Activated CD4-positive, alpha-beta T cell treated with anti-CD3 and anti-CD28 coated beads, Interleukin-2, amount 50 U/mL, for 16 hours (primary cell): Measurements from ENCODE around the gene GRIA4.

ENCODE experiments used
- DNase-seq: peaks from one replicate; pipeline ENCODE4 v3.0.0-alpha.2; 2020

GRIA4 gene

DNA sequence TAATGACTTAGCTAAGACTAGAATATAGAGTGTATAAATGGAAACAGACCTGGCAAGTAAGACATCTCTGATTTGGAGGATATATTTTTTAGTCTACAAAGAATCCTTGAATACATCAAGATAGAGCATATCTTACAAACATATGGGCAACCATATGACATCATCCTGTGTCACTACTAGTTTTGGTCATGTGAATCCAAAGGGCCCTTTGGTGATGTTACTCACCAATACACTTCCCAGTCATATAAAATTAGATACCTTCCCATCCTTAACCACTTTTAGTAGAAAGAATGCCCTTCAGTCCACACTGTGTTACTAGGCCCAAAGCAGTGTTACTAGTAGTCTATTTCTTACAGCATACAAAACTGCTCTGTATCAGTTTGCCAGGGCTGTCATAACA is 31.6 kb downstream of the GRIA4 start:
- DNase-seq, result no peak

DNA sequence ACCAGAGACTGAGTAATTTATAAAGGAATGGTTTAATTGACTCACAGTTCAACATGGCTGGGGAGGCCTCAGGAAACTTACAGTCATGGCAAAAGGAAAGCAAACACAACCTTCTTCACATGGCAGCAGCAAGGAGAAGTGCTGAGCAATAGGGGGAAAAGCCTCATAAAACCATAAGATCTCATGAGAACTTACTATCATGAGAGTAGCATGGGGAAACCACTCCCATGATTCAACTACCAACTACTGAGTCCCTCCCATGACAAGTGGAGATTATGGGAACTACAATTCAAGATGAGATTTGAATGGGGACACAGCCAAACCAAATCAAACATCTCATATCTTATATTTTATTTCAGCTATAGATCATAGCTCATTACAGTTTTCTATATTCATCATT is 33.0 kb downstream of the GRIA4 start:
- no peak for DNase-seq

DNA sequence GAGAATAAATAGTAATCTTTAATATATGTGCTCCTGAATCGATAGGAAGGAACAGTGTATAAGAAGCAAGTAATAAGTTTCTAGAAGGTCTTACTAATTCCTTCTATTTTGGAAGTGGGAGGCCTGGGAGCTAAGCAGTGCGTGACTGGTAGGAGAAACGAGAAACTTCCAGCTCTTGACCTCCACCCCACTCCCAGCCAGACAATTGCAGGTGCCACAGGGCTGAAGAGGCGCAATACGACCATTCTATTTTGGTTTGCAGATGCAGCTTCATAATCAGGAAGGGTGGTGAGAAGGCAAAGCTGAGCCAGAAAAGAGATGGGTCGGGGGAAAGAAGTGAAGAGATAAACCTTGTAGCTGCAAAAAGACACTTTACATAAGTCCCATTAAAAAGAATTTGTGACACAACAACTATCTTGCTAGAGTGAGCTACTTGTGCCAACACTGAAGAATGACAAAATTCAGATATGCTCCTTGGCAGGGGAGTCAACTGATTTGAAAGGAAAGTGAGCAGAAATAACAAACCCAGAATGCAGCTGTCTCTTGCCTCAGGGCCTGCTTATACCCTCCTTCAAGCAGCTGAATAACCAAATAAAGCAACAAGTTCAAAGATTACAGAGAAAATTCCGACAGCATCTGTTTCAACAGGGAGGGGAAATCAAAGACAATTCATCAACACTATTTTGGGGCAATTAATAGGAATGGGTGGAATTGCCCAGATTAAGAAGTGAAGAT is 35.1 kb downstream of the GRIA4 start:
- no peak for DNase-seq

DNA sequence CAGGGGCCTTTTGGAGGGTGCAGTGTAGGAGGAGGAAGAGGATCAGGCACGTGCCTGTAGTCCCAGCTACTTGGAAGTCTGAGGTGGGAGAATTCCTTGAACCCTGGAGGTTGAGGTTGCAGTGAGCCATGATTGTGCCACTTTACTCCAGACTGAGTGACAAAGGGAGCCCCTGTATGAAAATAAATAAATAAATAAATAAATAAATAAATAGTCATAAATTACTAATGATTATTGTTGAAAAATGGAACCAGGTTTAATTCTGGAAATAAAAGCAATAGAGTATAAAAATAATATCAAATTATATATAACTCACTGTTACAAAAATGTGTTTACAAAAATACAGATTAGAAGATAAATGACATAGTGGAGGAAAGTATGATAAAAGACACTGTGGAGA is 37.9 kb downstream of the GRIA4 start:
- DNase-seq, result no peak

DNA sequence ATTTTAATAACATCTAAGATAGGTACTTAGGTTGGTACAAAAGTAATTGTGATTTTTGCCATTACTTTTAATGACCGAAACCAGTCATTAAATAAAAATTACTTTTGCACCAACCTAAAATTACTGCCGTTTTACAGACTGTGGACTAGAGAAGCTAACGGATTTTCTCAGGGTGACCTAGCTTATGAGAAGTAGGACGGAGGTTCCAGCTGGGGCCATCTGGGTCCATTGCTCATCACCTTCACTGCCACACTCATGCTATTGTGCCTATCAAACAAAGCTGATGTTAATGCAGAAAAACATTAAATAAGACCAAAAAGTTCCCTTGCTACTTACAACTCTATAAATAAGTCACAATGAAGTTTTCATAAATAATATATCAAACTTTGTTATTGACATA is 38.9 kb downstream of the GRIA4 start:
- no peak for DNase-seq

DNA sequence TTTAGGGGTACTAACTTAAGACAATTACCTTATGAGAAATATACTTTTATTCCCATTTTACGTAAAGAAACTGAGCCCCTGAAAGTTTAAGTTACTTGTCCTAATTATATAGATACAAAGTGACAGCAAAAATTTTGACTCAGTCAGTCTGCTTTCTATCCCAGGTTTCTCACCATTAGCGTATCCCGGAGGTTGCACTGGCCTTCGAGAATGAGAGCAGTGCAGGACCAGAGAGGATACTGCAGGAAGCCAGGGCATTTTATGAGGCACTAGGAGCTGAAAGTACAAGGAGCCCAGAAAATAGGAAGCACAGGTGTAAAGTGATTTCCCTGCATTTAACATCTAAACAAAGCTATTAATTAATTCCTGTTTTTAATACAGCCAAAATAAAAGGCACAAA is 55.4 kb downstream of the GRIA4 start:
- no peak for DNase-seq

DNA sequence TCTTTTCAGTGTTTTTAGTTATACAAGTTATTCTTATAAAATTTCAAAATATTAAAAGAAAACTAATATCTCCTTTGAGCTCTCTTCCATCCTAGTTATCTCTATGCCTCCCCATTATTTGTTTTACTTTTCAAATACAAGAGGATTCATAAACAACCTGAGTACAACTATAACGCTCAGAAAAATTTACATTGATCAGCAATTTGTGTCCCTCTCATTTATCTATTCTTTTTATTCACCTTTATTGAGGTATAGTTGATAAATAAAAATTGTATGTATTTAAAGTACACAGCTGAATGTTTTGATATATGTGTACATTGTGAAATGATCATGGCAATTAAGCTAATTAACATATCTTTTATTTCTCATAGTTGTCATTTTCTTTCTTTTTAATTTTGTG is 57.6 kb downstream of the GRIA4 start:
- DNase-seq, result no peak

DNA sequence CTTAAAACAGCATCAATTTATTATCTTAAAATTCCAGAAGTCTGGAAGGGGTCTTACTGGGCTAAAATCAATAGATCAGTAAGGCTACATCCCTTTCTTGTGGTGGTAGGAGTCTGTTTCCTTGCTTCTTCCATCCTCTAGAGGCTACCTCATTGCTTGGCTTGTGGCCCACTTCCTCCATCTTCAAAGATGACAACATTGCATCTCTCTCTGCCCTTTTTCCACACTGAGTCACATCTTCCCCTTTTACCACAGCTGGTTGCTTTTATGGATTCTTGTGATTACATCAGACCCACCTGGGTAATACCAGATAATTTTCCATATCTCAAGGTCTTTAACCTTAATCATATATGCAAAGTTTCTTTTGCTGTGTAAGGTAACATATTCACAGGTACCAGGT is 60.9 kb downstream of the GRIA4 start:
- no peak for DNase-seq

DNA sequence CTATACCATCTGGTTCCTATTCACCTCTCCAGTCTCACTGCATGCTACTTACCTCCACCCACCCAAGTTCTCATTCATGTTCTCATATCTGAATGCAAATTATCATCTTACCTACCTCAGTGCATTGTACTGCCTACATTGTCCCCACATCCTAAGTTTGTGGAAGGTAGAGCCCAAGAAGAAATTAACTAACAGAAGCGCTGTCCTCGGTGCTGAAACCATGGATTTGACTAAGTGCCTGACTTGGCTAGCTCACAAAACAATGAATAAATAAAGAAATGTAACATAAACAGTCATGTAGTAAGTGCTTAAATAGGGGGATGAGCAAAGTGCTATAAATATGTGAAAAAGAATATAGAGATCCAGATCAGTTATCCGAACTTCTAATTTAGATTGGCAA is 63.2 kb downstream of the GRIA4 start:
- DNase-seq, result no peak

DNA sequence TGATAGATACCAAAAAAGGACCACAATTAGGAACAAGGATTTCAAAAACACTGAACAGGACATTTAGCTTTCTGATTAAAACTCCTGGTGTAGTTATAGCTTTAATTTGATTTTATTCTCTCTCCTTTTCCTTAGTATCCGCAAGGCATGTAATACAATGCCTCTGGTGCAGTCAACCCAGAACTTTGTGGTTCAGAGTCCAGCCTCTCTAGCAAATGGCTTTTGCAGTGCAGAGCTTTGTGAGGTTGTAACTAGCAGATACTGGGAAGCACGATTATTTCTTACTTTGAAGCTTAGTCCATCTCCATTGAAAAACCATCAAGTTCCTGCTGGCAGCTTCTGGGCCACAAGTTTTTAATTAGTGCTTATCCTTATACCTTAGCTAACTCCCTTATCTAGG is 79.8 kb downstream of the GRIA4 start:
- no peak for DNase-seq

DNA sequence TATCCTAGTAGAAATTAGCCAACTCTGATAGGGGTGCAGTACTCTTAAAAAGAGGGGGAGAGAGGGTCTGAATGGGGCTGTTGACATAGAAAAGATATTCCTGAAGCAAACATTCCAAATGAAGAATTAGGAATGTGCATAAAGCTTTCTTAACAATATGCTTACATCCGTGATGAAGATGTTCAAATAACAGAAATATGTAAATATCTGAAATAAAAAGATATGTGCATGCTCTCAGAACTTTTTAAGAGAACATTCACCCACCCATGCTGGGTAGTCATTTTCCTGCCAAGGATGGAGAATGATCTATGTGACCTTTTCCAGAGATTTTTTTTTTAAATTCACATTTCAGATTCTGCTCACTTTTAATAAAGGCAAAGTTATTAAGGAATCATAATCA is 80.6 kb downstream of the GRIA4 start:
- DNase-seq, result no peak

DNA sequence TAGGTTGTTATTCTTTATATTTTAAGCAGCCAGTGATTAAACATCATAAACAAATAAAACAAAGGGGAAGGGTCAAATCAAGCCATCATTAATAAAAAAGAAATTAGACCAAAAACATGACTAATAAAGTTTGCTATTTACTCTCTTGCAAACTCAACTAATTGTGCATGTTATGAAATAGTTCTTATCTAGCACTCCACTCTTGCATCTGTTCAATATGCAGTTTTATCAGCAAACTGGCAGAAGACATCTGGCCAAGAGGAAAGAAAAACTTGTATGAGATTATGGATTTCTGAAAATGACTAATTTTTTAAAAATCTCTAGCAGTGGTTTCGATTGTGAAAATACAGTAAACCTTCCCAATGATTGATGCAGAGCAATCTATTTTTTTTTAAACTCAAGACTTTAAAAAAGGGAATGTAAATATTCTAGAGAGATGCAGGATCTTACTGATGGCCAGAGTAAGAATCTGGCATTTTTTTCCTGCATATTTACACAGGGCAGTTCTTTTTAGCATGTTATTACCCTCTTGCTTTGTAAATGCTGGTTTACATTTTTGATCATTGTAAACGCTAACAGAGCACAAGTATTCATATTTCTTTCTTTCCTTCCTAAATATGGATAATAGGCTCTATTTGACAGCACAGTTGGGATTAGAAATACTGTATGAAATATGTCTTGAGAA is 83.3 kb downstream of the GRIA4 start:
- DNase-seq, result no peak

DNA sequence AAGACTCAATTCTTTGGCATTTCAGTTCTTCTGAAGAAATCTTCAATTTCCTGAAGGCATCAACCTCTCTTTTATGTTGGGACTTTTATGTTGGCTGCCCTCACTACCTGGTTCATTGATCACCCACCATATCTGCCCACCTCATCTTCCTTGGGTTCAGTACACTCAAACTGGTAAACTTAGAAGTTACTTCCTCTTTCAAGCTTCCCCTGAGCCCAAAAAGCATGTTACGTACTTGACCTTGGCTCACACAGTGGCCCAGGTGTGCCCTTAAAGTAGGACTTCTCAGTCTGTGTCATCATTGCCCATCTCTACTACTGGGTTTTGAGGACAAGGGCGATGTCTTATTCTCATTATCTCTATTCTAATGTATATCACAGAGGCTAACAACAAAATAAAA is 86.1 kb downstream of the GRIA4 start:
- DNase-seq, result no peak

DNA sequence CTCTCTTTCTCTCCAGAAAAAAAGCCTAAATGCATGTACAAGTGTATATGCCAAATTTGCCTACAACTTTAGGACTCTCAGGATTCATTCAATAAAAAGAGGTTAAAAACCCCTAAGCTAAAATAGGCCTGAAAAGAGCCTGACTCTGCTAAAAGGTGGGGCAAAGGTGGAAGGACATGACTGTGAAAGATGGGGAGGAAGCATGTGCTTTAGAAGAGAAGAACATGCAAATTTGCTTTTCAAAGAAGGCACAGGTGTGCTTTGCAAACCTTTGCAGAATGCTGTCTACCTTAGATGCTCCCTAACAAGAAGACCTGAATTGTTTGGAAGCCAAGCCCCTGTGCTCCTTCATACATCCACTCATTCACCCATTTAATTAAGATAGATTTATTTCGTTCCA is 87.4 kb downstream of the GRIA4 start:
- no peak for DNase-seq

DNA sequence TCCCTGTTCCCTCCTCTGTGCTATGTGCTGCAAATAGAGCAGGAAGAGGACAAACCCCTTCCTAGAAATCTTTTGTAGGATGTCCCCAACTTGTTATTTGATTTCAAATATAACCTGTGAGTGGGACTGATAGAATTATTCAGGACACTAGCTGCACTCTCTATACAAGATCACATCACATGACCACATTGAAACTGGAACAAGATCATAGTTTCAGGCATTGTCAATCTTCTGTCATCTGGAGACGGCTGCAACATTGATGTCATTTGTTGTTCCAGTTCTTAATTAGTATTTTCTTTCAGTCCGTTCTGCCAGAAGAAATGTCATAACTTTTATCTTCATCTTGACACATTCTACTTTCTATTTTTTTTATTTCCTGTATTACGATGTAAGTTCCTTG is 89.3 kb downstream of the GRIA4 start:
- no peak for DNase-seq

DNA sequence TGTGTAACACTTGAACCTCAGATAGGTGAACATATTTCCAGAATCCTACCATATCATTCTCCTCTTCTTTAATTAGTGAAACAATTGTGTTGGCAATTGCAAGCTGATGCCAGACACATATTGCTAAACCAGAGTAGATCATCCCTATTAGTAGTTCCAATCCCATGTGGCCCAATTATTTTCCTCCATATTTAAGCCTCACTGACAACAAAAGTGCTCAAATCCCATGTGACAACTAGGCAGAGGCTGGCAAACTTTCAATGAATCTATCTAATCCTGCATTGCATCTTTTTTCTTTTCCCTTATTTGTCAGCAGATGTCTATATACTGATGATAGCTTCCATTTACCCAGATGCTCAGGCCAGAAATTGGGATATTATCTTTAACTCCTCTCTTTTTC is 90.4 kb downstream of the GRIA4 start:
- DNase-seq, result no peak

DNA sequence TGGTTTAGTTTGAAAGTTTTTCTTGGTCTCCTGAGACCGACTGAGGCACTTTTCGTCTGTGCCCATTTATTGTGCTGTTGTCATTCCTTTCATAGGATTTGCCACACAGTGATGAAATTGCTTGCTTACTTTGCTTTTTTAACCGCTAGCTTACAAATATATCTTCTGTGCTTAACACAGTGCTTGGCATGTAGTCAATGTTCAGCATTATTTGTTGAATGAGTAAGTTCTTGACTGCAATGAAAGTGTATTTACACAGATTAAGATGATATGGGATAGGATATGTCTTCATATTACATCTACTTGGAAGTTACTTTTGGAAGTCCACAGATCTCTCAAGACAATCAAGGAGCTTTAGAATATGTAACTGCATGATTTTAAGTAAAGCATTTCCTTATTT is 91.2 kb downstream of the GRIA4 start:
- DNase-seq, result no peak

DNA sequence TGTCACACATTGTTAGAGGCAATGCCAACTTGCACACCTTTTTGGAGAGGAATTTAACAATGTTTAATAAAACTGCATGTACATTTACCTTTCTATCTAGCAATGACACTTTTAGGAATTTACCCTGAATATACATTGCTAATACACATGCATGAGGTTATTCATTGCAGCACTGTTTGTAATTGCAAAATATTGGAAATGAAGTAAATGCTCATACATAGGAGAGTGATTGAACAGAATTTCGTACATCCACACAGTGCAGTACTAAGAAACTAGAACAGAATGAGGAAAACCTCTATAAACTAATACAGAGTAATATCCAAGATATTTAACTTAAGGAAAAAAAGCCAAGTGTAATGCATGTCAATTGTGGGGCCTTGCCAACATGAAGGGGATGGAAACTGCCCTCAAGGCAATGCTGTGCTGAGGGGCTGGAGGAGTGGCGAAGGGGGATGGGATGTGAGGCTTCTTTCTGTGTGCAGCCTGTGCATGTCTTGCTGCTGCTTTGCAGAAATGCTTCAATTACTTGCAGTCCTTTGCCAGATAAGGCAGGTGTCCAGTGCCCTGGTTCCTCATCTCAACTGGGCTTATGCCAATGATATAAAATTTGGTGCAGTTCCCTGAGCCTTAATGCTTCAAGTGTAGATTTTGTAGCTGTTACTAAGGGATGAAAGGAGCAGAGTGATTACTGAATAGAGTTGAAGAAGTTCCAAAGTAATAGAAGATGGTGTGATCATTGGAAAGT is 96.1 kb downstream of the GRIA4 start:
- no peak for DNase-seq

DNA sequence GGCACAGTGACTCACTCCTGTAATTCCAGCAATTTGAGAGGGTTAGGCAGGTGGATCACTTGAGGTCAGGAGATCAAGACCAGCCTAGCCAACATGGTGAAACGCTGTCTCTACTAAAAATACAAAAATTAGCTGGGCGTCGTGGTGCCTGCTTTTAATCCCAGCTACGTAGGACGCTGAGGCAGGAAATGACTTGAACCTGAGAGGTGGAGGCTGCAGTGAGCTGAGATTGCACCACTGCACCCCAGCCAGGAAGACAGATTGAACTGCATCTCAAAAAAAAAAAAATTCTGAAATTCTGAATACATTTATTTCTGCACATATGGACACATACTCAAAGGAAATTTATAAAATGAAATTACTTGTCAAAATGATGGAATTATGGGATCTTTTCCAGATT is 103.2 kb downstream of the GRIA4 start:
- no peak for DNase-seq

DNA sequence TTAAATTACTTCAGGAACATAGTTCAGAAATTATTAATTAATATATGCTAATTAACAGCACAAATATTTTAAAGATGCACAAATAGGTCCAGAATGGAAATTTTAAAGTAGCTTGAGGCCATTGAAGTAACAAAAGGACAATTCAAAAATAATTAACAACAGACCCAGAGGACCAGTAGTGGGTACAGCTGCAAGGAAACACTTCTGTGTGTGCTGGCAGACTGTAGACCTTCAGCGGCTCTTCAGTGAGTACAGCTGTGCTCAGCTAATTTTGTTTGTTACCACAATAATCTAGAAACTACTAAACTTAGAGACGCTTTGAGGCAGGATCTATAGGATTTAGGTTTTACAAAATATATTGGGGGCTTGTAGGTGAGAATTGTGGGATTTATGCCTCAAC is 103.8 kb downstream of the GRIA4 start:
- DNase-seq, result no peak

DNA sequence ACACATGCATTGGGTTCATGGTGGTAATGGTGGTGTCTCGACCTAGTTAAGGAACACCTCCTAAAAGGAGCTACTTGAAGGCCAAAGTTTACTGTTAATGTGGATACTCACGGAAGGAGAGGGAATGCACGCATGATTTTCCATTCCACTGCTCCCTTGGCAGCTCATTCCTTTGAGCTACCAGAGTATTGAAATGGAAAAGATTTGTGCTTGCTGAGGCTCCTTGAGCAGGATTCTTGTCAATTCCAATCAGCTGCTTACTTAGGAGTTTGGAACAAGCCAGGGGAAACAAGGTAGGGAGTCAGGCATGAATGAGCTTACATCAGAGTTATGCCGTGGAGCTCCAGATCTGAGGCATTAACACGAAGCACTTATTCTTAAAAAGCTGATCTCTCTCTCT is 108.8 kb downstream of the GRIA4 start:
- no peak for DNase-seq

DNA sequence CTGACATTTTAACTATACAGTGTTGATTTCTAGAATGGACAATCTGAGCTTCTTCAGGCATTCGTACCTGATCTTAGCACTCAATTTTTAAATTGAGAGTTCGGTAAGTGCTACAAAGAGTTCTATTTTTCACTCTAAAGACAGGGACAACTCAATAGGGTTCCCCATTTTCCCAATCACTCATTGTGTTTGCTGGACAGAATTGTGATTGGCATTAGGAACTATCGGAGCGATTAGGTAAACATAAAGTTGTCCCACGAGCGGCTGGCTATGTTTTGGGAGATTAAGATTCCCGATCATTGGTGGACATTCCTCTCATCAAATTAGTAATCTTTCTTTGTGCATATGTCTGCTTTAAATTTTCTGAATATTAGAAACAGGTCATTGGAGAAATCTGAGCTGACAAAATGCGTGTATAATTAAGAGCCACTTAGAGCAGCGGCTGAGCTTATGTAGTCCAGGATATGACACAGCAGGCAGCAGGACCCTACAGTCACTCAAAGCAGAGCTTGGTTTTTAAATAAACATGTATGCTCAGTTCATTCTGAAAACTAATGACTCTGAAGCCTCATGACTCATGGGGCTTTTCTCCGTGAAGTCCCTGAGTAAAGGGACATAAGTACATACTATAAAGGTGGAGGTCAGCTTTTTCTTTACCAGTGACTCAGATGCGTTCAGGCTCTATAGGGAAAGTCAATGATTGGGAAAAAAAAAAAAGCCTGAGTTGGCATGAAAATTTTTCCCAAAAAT is 109.4 kb downstream of the GRIA4 start:
- DNase-seq, result no peak

DNA sequence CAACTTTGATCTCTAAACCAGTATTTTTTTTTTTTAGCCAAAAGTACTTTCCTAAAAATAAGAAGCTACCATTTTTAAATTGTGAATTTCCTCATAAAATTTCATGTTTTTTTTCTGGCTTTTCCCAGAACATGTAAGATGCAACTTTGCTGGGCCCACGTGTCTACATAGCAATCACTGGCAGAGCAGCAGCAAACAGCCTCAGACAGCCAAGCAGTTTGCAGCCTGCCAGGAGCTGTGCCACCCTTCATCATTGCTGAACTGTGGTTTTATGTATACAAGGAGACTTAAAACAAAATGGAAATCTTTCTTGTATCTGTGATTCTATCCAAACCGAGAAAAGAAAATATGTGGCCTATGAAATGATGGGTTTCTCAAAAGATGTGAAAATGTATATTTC is 110.2 kb downstream of the GRIA4 start:
- DNase-seq, result no peak

DNA sequence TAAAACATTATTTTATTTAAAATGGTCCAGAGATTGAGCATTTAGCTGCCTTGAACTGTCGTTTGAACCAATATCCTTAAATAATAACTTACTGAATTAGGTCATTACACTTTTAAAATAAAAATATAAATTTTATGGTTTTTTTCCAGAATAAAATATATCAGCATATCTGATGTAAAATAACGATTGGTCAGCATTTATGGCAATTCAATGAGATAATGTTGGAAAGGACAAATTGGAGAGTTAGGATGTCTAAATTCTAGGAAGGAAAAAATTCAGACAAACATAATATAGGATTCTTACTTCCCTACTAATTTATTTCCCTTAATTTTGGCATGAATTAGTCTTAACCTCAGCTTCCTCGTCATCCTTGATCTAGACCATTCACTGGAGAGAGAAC is 113.4 kb downstream of the GRIA4 start:
- no peak for DNase-seq
